ENCODE measurements around the gene GALNT14. TPM values are rescaled to one million over a fixed set of nuclear protein-coding genes. Genes with fewer than 3 reads are reported as not detected.

The GALNT14 gene
- total RNA-seq, 1 experiment from 2014 or later: 2.7 TPM

DNA sequence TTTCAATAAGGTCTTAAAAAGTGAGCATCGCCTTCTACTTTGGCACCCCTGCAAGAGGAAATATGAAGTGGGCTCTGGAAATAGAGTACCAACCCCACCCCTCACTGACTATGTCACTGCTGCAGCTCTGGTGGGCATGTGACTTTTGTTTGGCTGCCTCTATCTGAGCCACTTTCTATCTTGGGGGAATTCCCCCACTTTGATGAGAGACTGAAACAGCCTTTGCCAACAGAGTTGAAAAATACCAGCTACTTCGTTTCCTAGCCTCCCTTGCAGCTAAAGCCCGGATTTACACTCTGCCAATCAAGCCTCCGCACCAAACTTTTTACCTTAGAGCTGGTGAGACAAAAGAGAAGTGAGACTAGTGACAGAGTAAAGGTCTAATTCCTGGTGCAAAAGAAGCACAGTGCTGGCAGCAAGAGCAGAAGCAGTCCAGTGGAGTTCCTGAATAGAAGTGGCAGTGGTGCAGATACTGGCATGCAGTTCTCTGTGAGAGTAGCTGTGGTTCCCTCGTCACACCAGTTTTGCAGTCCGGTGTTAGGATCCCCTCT is 12.0 kb upstream of the GALNT14 start:
- Histone ChIP-seq H3K4me1 (ENCODE audit: insufficient read depth, low read length) (no peaks in the 10 kb centered on the region), H4K91ac (ENCODE audit: insufficient read length, low read depth, low read length) (no peak overlapping the region), H2BK12ac (ENCODE audit: insufficient read length, low read depth, low read length) (no peak overlapping the region), H2AK5ac (ENCODE audit: insufficient read length, low read length) (no peak overlapping the region), H3K79me2 (ENCODE audit: insufficient read depth, low read length) (no peaks in the 10 kb centered on the region), H3K23me2 (ENCODE audit: insufficient read length, low read depth, low read length, poor library complexity, severe bottlenecking) (no peaks in the 10 kb centered on the region), H3K79me1 (ENCODE audit: insufficient read depth, low read depth, low read length, poor library complexity, severe bottlenecking) (no peaks in the 10 kb centered on the region), H3K18ac (ENCODE audit: insufficient read length, low read depth, low read length) (no peak overlapping the region), H3T11ph (ENCODE audit: low read length) (no peak overlapping the region), H3K9ac (ENCODE audit: extremely low read depth, insufficient read length, low read length) (no peak overlapping the region), H4K20me1 (ENCODE audit: control insufficient read depth, insufficient read depth, insufficient read length) (no peaks in the 10 kb centered on the region), H3K4me2 (ENCODE audit: insufficient read depth, insufficient read length, low read length) (no peak overlapping the region), H2BK5ac (ENCODE audit: insufficient read length, low read length) (no peak overlapping the region), H3K23ac (ENCODE audit: insufficient read length, low read depth, low read length) (no peak overlapping the region), H4K8ac (replicated peaks; ENCODE audit: insufficient read length, low read depth, low read length) (no peak overlapping the region), H3K27ac (ENCODE audit: insufficient read length, low read depth, low read length) (no peak overlapping the region), H2BK15ac (ENCODE audit: low read depth, low read length) (no peak overlapping the region), H3K56ac (ENCODE audit: insufficient read length, low read depth, low read length) (no peak overlapping the region), H2BK120ac (ENCODE audit: low read depth, low read length, poor library complexity, severe bottlenecking) (no peak overlapping the region), H4K5ac (ENCODE audit: insufficient read length, low read depth, low read length) (no peak overlapping the region), H3K9me3 (ENCODE audit: control insufficient read depth, low read depth, low read length) (no peaks in the 10 kb centered on the region), H3K4ac (ENCODE audit: low read depth, low read length) (no peak overlapping the region), H3K27me3 (ENCODE audit: insufficient read depth, low read length) (no peaks in the 10 kb centered on the region), H2AFZ (ENCODE audit: low read length) (no peak overlapping the region), H3K14ac (ENCODE audit: insufficient read depth, low read length) (no peak overlapping the region), H2BK20ac (ENCODE audit: low read depth, low read length, poor library complexity, severe bottlenecking) (no peak overlapping the region)
- Mint-ChIP-seq H3K4me3 (no peak overlapping the region), H3K36me3 (ENCODE audit: insufficient read depth in 1 of 3, low read depth in 3 of 3) (no peaks in the 10 kb centered on the region), H3K9me3 (no peaks in the 10 kb centered on the region; a peak in 1 of 5 replicates), H3K4me1 (no peaks in the 10 kb centered on the region), H3K27me3 (ENCODE audit: low read depth) (peaks cover 10% of the 10 kb centered on the region), H3K27ac (no peak overlapping the region)
- no CpG with 5 or more reads among the region's 6 CpGs for WGBS (ENCODE audit: extremely low coverage, insufficient read length, low lambda C conversion rate)
- DNase-seq: no peak
- TF ChIP-seq, protein P1, sequence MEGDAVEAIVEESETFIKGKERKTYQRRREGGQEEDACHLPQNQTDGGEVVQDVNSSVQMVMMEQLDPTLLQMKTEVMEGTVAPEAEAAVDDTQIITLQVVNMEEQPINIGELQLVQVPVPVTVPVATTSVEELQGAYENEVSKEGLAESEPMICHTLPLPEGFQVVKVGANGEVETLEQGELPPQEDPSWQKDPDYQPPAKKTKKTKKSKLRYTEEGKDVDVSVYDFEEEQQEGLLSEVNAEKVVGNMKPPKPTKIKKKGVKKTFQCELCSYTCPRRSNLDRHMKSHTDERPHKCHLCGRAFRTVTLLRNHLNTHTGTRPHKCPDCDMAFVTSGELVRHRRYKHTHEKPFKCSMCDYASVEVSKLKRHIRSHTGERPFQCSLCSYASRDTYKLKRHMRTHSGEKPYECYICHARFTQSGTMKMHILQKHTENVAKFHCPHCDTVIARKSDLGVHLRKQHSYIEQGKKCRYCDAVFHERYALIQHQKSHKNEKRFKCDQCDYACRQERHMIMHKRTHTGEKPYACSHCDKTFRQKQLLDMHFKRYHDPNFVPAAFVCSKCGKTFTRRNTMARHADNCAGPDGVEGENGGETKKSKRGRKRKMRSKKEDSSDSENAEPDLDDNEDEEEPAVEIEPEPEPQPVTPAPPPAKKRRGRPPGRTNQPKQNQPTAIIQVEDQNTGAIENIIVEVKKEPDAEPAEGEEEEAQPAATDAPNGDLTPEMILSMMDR (conservative IDR thresholded peaks at IDR 0.05): no peak

All from H9 (cell line).